HG02571 (cell line): ENCODE measurements around the gene CTDSP2.
"Not testable (repeated sequence)": the region's sequence is repeated elsewhere in the genome, so short reads cannot be mapped to it uniquely, and the experiment has no call there.

Experiments
- ATAC-seq: cut with Tn5 transposase; IDR thresholded peaks from one replicate; pipeline ENCODE4 v1.9.1; 2021; ENCODE audit warnings: mild to moderate bottlenecking, moderate library complexity; ENCODE audit not compliant: unreplicated experiment

The CTDSP2 gene

GRCh38 chr12:57853864-57854556 lies 7.5 kb upstream of the CTDSP2 start:
- no peak for ATAC-seq

GRCh38 chr12:57852620-57853500 lies 6.3 kb upstream of the CTDSP2 start:
- no peak for ATAC-seq

- ATAC-seq: no peak
Observed at GRCh38 chr12:57852200-57852599, 5.7 kb upstream of the CTDSP2 start.

GRCh38 chr12:57851552-57851951 lies 5.0 kb upstream of the CTDSP2 start:
- no peak for ATAC-seq

- ATAC-seq: no peak
Observed at GRCh38 chr12:57850854-57851430, 4.4 kb upstream of the CTDSP2 start.

- ATAC-seq: not testable (repeated sequence)
Observed at GRCh38 chr12:57849447-57849846, 2.9 kb upstream of the CTDSP2 start.

- ATAC-seq: no peak
Observed at GRCh38 chr12:57849035-57849434, 2.5 kb upstream of the CTDSP2 start.

- no peak for ATAC-seq
Observed at GRCh38 chr12:57848208-57848607, 1.7 kb upstream of the CTDSP2 start.

- peak; percentile 3 for ATAC-seq
Observed at GRCh38 chr12:57846285-57846576, 298 bp downstream of the CTDSP2 start.

GRCh38 chr12:57845478-57846284 lies 848 bp downstream of the CTDSP2 start:
- ATAC-seq: peak; percentile 29

GRCh38 chr12:57844709-57845477 lies 1.6 kb downstream of the CTDSP2 start:
- ATAC-seq: no peak

GRCh38 chr12:57842342-57843294 lies 3.9 kb downstream of the CTDSP2 start:
- ATAC-seq: no peak

GRCh38 chr12:57841445-57841844 lies 5.1 kb downstream of the CTDSP2 start:
- ATAC-seq: no peak

GRCh38 chr12:57840726-57841125 lies 5.8 kb downstream of the CTDSP2 start:
- no peak for ATAC-seq

GRCh38 chr12:57839996-57840395 lies 6.5 kb downstream of the CTDSP2 start:
- no peak for ATAC-seq

- no peak for ATAC-seq
Observed at GRCh38 chr12:57838594-57839302, 7.8 kb downstream of the CTDSP2 start.

GRCh38 chr12:57837864-57838562 lies 8.5 kb downstream of the CTDSP2 start:
- ATAC-seq: no peak
